Daoy (cell line): ENCODE data around the gene PDIA4. TPM values are rescaled to one million over a fixed set of nuclear protein-coding genes. Genes with fewer than 3 reads are reported as not detected.

ENCODE experiments used
- DNase-seq: peaks from one replicate; pipeline ENCODE4 v3.0.0-alpha.2; 2015; ENCODE audit warnings: low read depth
- total RNA-seq: library from RNA; depleted of rRNA; stranded (reverse); fragments of >200 nt; shearing (Covaris generic); gene quantifications from 2 replicates; pipeline ENCODE4 v1.2.3, GENCODE V29; 2014; rRNA removed

Gene PDIA4
- total RNA-seq, 1 experiment from 2014 or later, result 349 TPM

DNA sequence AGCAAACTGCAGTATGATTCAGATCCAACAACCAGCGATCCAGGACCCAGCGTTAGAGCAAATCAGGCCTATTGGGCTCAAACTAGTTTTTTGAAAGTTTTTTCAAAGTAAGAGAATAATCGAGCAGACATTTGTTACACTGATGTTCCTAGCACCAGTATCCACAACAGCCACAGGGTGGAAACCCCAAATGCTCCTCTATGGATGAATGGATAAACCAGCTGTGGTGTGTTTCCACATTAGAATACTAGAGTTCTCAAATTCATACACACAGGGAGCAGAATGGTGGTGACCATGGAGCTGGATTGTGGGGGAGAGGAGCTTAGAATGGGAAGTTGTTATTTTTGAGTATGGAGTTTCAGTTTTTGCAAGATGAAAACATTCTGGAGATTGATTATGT is 60.7 kb downstream of the PDIA4 start:
- no peak for DNase-seq

DNA sequence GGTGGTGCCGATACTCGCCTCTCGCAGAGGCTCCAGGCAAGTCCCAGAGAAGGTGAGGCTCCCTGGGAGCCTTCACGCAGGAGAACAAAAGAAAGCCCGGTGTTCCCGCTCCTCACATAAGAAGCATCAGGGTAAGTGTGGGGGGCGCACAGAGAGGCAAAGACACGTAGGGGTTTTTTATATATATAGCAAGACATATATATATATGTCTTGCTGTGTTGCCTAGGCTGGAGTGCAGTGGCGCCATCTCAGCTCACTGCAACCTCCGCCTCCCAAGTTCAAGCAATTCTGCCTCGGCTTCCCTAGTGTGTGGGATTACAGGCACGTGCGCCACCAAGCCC is 61.3 kb downstream of the PDIA4 start:
- no peak for DNase-seq

DNA sequence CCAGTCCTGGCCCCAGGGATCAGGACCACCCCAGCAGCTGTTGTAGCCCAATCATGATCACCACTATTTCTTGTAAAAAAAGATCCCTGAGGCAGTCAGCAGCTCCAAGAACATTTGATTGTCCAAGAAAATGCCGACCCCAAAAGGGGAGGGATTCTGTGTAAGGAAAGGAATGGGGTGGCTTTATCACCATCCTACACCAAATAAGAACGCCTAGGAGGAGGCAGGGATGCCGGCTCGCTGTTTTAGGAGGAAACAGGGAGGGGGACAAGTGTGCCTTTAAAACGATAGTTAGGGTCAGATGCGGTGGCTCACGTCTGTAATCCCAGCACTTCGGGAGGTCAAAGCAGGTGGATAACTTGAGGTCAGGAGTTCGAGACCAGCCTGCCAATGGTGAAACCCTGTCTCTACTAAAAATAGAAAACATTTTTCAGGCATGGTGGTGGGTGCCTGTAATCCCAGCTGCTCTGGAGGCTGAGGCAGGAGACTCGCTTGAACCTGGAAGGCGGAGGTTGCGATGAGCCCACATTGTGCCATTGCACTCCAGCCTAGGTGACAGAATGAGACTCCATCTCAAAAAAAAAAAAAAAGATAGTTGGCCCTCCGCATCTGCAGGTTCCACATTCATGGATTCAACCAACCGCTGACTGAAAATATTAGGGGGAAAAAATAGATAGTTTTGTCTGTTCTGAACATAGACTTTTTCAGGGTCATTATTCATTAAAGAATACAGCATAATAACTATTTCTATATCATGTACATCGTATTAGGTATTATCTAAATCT is 63.6 kb downstream of the PDIA4 start:
- DNase-seq, result no peak

DNA sequence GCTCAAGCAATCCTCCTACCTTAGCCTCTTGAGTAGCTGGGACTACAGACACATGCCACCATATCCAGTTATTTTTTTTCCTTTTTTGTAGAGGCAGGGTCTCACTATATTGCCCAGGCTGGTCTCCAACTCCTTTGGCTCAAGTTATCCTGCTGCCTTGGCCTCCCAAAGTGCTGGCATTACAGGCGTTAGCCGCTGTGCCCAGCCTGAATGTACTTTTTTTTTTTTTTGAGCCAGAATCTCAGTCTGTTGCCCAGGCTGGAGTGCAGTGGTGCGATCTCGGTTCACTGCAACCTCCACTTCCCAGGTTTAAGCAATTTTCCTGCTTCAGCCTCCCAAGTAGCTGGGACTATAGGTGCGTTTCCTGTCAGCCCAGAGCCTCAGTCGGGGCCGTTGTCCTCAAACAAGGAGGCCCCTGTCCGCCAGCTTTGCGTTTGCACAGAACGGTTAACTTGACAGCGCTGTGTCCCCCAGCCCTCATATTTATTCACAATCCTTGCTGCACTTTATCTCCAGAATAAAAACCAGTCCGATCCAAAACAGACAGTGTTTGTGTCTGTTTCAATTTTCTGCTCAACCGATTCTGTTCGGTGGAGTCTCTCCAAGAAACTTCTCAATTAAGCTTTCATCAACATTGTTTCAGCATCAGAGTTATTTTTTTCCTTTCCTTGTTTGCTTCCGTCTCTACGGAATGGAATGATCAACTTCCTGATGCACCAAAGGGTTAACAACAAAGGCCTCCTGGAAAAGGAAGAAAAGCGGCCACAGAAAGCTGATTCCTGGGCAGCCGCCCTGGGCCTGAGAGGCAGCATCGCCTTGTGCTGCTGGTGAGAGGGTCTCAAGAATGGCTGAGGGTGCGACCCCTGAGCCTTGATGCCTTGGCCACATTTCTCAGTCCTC is 64.5 kb downstream of the PDIA4 start:
- DNase-seq, result peak; percentile 46

DNA sequence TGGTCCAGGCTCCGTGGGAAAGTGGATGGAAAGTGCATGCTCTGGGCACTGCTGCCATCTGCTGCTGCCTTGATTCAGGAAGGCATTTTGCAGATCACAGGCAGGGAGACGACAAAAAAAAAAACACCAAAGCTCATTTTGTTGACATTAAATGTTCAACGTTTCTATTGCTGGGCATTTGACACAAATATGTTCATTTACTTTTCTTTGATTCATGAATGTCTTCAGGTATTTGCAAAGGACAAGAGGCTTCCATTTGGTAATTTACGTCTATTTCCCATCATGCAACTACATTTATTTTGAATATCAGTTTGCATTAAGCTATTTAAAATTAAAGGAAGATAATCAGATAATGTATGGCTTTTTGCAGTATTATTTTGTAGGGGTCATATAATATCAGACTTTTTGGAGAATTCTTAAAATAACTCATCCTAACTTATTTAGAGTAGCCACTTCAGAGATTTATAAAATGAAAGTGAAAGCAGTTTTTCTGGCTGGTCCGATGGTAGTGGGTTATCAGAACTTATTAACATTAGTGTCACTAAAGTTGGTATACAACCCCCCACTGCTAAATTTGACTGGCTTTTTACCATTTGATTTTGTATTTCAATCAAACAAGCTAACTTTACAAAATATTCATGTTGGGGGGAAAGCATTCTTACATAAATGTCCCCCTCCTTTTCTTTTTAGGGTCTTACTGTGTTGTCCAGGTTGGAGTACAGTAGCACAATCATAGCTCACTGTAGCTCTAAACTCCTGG is 65.3 kb downstream of the PDIA4 start:
- peak; percentile 82 for DNase-seq

DNA sequence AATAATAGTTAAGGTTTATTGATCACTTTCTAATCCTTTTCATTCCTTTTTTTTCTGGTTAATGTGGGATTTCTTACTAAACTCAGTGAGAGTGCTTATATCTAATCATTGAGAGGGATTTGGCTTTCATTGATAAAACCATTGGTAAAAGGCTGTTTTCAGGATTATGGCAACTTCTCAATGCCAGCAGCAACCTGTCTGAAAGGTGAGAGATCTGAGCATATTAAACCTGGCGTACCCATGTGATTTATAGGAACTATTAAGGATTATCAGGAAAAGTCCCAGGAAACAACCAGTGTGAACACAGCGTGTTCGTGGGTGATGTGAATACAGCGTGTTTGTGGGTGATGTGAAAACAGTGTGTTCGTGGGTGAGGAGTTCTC is 65.9 kb downstream of the PDIA4 start:
- DNase-seq, result no peak

DNA sequence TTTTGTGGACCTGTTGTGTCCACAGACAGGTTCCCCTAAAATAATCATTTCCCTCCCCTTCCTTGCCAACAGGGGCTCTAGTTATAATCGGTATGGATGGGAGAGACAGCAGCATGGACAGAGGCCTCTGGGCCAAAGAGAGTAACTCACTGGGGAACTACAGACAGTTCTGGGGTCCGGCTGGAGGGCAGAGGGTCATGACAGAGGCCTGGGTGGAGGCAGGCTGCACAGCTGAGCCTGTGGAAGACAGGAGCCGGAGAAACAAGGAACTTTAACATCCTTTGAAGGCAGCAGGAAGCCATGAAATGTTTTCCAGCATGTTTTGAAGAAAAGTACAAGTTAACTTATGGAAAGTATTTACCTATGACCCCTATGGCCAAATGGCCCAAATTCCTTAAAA is 68.6 kb downstream of the PDIA4 start:
- no peak for DNase-seq

DNA sequence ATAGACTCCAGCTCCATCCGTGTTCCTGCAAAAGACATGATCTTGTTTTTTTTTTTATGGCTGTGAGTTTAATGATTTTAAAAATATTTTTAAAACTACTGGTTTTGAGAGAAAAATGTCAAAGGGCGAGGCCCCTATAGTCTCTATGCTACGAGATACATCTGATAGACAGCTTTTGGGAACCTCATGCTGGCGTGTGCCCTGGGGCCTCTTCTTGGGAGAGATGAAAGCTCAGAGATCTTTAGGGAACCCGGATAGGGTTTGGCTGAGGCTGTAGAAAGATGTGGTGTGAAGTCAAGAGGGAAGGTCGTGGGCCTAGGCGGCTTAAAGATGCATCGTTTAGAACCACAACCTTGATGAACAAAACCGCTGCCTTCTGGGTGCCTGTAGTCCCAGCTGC is 70.2 kb downstream of the PDIA4 start:
- no peak for DNase-seq

DNA sequence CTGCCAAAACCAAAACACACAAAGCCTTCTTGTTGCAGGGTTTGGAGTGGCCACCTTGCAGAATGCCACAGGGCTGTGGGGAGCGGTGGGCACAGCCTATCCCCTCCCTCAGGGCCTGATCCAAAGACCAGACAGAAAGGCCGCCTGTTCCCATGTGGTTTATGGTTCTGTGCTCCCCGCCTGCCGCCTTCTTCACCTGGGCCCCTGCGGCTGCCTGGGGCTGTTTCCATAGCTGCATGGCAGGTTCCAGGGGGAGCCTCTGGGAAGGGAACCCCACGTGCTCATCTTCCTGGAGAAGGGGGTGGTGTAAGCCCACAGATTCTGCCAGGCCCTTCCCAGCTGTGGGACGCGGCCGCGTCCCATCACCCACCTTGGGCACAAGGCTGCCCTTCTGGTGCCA is 73.5 kb downstream of the PDIA4 start:
- DNase-seq, result no peak

DNA sequence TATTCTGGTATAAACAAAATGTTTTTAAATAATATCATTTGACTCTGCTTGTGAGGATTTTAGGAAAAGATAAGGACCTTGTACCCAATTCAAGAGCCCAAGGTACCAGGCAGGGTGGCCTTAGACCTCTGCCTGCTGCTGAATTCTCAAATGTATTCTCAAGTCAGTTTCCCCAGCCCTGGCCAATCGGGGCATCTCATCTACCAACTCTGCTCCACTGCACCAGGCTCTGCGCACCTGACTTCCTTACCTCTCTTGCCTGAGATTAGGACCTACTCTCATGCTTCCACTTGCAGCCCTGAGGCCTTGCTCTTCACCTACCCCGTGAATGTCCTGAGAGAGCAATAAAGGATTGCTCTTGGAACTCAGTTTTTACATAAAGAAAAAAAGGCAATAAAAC is 74.6 kb downstream of the PDIA4 start:
- DNase-seq, result no peak

Other genes starting within 250 kb of the PDIA4 start
- 70.1 and 79.1 TPM in 2 replicates for gene EZH2, start 144.2 kb downstream of the PDIA4 start, total RNA-seq
- gene ZNF786, start 62.2 kb upstream of the PDIA4 start, total RNA-seq, result 4.8 and 6.9 TPM in 2 replicates
- gene ZNF425, start 97.8 kb upstream of the PDIA4 start, total RNA-seq, result 1.3 and 1.4 TPM in 2 replicates
- 8.7 and 12.4 TPM in 2 replicates for gene ZNF398, start 118.9 kb upstream of the PDIA4 start, total RNA-seq
- gene ZNF282, start 167.0 kb upstream of the PDIA4 start, total RNA-seq, result 20.0 and 22.6 TPM in 2 replicates
- gene ZNF212, start 211.1 kb upstream of the PDIA4 start, total RNA-seq, result 12.0 and 14.9 TPM in 2 replicates
- gene ZNF783, start 233.7 kb upstream of the PDIA4 start, total RNA-seq, result 4.3 and 4.9 TPM in 2 replicates